Measurements from ENCODE around the gene GFOD1. TPM values are rescaled to one million over a fixed set of nuclear protein-coding genes. Genes with fewer than 3 reads are reported as not detected.

The GFOD1 gene
- polyA plus RNA-seq, 1 of the 3 experiments (the other 2 are of a cell fraction) = 1.6 TPM

GRCh38 chr6:13517116-13517515 lies 29.7 kb upstream of the GFOD1 start:
- Histone ChIP-seq H3K79me2 (ENCODE audit: insufficient read depth) (no peaks in the 10 kb centered on the region), H3K27me3 (ENCODE audit: insufficient read depth) (no peaks in the 10 kb centered on the region), H3K4me3 (ENCODE audit: low read depth in 2 of 2, low read length in 1 of 2) (no peak overlapping the region), H3F3A (replicated peaks; ENCODE audit: insufficient read depth) (no peaks in the 10 kb centered on the region), H4K20me1 (ENCODE audit: insufficient read depth) (no peaks in the 10 kb centered on the region), H3K4me1 (ENCODE audit: control insufficient read depth in 1 of 2, insufficient read depth in 2 of 2, low read depth in 1 of 2, low read length in 1 of 2) (no peaks in the 10 kb centered on the region; a peak in 1 of 4 replicates), H2AFZ (ENCODE audit: low read depth) (no peak overlapping the region), H3K9me2 (no peaks in the 10 kb centered on the region), H3K9ac (no peak overlapping the region), H3K27ac (ENCODE audit: low read depth in 2 of 2, low read length in 1 of 2) (no peak overlapping the region; a peak in 1 of 4 replicates), H3K36me3 (replicated peaks in 1 of 2; ENCODE audit: control insufficient read depth in 1 of 2, insufficient read depth in 2 of 2, low read length in 1 of 2) (no peaks in the 10 kb centered on the region), H3K4me2 (no peak overlapping the region), H3K9me3 (no peaks in the 10 kb centered on the region)
- ChIA-PET POLR2A (no interaction called here), CTCF (no interaction called here)
- DNase-seq = no peak
- WGBS (ENCODE audit: low lambda C conversion rate) = 30% methylated on average over 3 of the region's 3 CpGs
- TF ChIP-seq RCOR1 (IDR thresholded peaks at IDR 0.05; ENCODE audit: low read length) (no peak), RFX5 (IDR thresholded peaks at IDR 0.05; ENCODE audit: low read length) (no peak), FOSL2 (IDR thresholded peaks at IDR 0.05; ENCODE audit: borderline replicate concordance, low read depth) (peak; percentile 3; the same call in 1 of the 2 replicates), EZH2phosphoT487 (IDR thresholded peaks at IDR 0.05; ENCODE audit: borderline replicate concordance, low read depth) (no peak), EP300 (IDR thresholded peaks at IDR 0.05; ENCODE audit: borderline replicate concordance in 1 of 2, low read depth in 1 of 2, low read length in 1 of 2) (no peak), RXRA (IDR thresholded peaks at IDR 0.05; ENCODE audit: borderline replicate concordance, low read depth) (no peak), YY1 (IDR thresholded peaks at IDR 0.05; ENCODE audit: low read depth) (no peak), TCF12 (IDR thresholded peaks at IDR 0.05) (peak; percentile 26; the same call in 1 of the 2 replicates), JUND (IDR thresholded peaks at IDR 0.05) (no peak), PBX3 (IDR thresholded peaks at IDR 0.05) (peak; percentile 67)
- TF ChIP-seq, protein P1, sequence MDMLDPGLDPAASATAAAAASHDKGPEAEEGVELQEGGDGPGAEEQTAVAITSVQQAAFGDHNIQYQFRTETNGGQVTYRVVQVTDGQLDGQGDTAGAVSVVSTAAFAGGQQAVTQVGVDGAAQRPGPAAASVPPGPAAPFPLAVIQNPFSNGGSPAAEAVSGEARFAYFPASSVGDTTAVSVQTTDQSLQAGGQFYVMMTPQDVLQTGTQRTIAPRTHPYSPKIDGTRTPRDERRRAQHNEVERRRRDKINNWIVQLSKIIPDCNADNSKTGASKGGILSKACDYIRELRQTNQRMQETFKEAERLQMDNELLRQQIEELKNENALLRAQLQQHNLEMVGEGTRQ (IDR thresholded peaks at IDR 0.05; ENCODE audit: borderline replicate concordance, low read depth, low read length) = no peak

- ChIA-PET POLR2A (no interaction called here), CTCF (no interaction called here)
- no peaks in the 10 kb centered on the region; a peak in 1 of 4 replicates for H3K4me1 ChIP-seq (ENCODE audit: control insufficient read depth in 1 of 2, insufficient read depth in 2 of 2, low read depth in 1 of 2, low read length in 1 of 2)
- H2AFZ ChIP-seq (ENCODE audit: low read depth) = no peak overlapping the region
- no peak overlapping the region for H3K4me3 ChIP-seq (ENCODE audit: low read depth in 2 of 2, low read length in 1 of 2)
- no peaks in the 10 kb centered on the region for H3K9me2 ChIP-seq
- H3K9me3 ChIP-seq = no peaks in the 10 kb centered on the region
- no peak for TF ChIP-seq FOSL2 (IDR thresholded peaks at IDR 0.05; ENCODE audit: borderline replicate concordance, low read depth)
- TF ChIP-seq FOXJ3 (CRISPR knock-in tag; IDR thresholded peaks at IDR 0.05) = no peak
- TF ChIP-seq JUND (IDR thresholded peaks at IDR 0.05) = no peak
- TF ChIP-seq, protein P2, sequence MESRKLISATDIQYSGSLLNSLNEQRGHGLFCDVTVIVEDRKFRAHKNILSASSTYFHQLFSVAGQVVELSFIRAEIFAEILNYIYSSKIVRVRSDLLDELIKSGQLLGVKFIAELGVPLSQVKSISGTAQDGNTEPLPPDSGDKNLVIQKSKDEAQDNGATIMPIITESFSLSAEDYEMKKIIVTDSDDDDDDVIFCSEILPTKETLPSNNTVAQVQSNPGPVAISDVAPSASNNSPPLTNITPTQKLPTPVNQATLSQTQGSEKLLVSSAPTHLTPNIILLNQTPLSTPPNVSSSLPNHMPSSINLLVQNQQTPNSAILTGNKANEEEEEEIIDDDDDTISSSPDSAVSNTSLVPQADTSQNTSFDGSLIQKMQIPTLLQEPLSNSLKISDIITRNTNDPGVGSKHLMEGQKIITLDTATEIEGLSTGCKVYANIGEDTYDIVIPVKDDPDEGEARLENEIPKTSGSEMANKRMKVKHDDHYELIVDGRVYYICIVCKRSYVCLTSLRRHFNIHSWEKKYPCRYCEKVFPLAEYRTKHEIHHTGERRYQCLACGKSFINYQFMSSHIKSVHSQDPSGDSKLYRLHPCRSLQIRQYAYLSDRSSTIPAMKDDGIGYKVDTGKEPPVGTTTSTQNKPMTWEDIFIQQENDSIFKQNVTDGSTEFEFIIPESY (IDR thresholded peaks at IDR 0.05; ENCODE audit: borderline replicate concordance, low read depth) = no peak
- DNase-seq = no peak
- no peaks in the 10 kb centered on the region for H3K36me3 ChIP-seq (replicated peaks in 1 of 2; ENCODE audit: control insufficient read depth in 1 of 2, insufficient read depth in 2 of 2, low read length in 1 of 2)
- no peak overlapping the region for H3K27ac ChIP-seq (ENCODE audit: low read depth in 2 of 2, low read length in 1 of 2)
- H4K20me1 ChIP-seq (ENCODE audit: insufficient read depth) = no peaks in the 10 kb centered on the region
- no peak overlapping the region for H3K4me2 ChIP-seq
- H3K9ac ChIP-seq = no peak overlapping the region
- H3K27me3 ChIP-seq (ENCODE audit: insufficient read depth) = no peaks in the 10 kb centered on the region
- 78% methylated on average over 3 of the region's 3 CpGs for WGBS (ENCODE audit: low lambda C conversion rate)
- no peaks in the 10 kb centered on the region for H3F3A ChIP-seq (replicated peaks; ENCODE audit: insufficient read depth)
- no peaks in the 10 kb centered on the region for H3K79me2 ChIP-seq (ENCODE audit: insufficient read depth)
Measured at GRCh38 chr6:13515912-13516311, 28.5 kb upstream of the GFOD1 start.
